Measurements from ENCODE around the gene CNOT6. TPM values are rescaled to one million over a fixed set of nuclear protein-coding genes. Genes with fewer than 3 reads are reported as not detected.

Gene CNOT6
- polyA plus RNA-seq, 1 donor, result 23.8 TPM

- DNase-seq, result no peak
Observed at GRCh38 chr5:180583738-180584137, 89.6 kb downstream of the CNOT6 start.

GRCh38 chr5:180586204-180586603 is 92.0 kb downstream of the CNOT6 start:
- no peak for DNase-seq

- no peak for DNase-seq
Observed at GRCh38 chr5:180586870-180587269, 92.7 kb downstream of the CNOT6 start.

GRCh38 chr5:180589771-180590542 is 95.8 kb downstream of the CNOT6 start:
- DNase-seq, result no peak

- DNase-seq, result no peak
Observed at GRCh38 chr5:180590543-180591310, 96.5 kb downstream of the CNOT6 start.

GRCh38 chr5:180591311-180591887 is 97.2 kb downstream of the CNOT6 start, which contains the start of gene SCGB3A1:
TSS of gene SCGB3A1 (minus strand) at chr5:180591499. CDS start at chr5:180591462, 37 bp downstream.
- DNase-seq, result no peak

- DNase-seq, result no peak
Observed at GRCh38 chr5:180592176-180592575, 98.0 kb downstream of the CNOT6 start.

GRCh38 chr5:180593446-180594206 is 99.4 kb downstream of the CNOT6 start:
- DNase-seq, result no peak

- DNase-seq, result no peak
Observed at GRCh38 chr5:180594311-180595045, 100.3 kb downstream of the CNOT6 start.

- DNase-seq, result no peak
Observed at GRCh38 chr5:180595046-180595379, 100.8 kb downstream of the CNOT6 start.

- DNase-seq, result no peak
Observed at GRCh38 chr5:180595381-180596114, 101.4 kb downstream of the CNOT6 start.

GRCh38 chr5:180596115-180596667 is 102.0 kb downstream of the CNOT6 start:
- DNase-seq, result no peak

- no peak for DNase-seq
Observed at GRCh38 chr5:180596668-180597231, 102.6 kb downstream of the CNOT6 start.

- no peak for DNase-seq
Observed at GRCh38 chr5:180598316-180598701, 104.1 kb downstream of the CNOT6 start.

- no peak for DNase-seq
Observed at GRCh38 chr5:180598797-180599589, 104.8 kb downstream of the CNOT6 start.

GRCh38 chr5:180599590-180599914 is 105.4 kb downstream of the CNOT6 start:
- no peak for DNase-seq

- DNase-seq, result no peak
Observed at GRCh38 chr5:180599981-180600553, 105.9 kb downstream of the CNOT6 start.

- no peak for DNase-seq
Observed at GRCh38 chr5:180600554-180601041, 106.4 kb downstream of the CNOT6 start.

Data from hindlimb muscle (tissue), 1 donor.